Neuronal stem cell (in vitro differentiated cells): ENCODE measurements around the gene GSPT1.

Experiments used
- DNase-seq: peaks from one replicate; pipeline ENCODE4 v3.0.0-alpha.2; 2013; ENCODE audit warnings: low spot score
- H2AFZ ChIP-seq: one replicate; pipeline ENCODE4 v1.6.1; 2013; ENCODE audit warnings: mild to moderate bottlenecking, low read length, inconsistent platforms
- H2AK5ac ChIP-seq: 2 replicates; pipeline ENCODE4 v1.6.1; 2013; ENCODE audit warnings: low read depth, mild to moderate bottlenecking, inconsistent platforms, low read length, moderate library complexity, mixed read lengths
- H2BK120ac ChIP-seq: 2 replicates; pipeline ENCODE4 v1.6.1; 2013; ENCODE audit warnings: low read depth, mild to moderate bottlenecking, inconsistent platforms, low read length, moderate library complexity, mixed read lengths
- H2BK12ac ChIP-seq: one replicate; pipeline ENCODE4 v1.6.1; 2013; ENCODE audit warnings: low read length, inconsistent platforms
- H2BK15ac ChIP-seq: 2 replicates; pipeline ENCODE4 v1.6.1; 2013; ENCODE audit warnings: mild to moderate bottlenecking, low read length, inconsistent platforms, mixed read lengths
- H2BK5ac ChIP-seq: one replicate; pipeline ENCODE4 v1.6.1; 2013; ENCODE audit warnings: inconsistent platforms, mild to moderate bottlenecking, low read length, moderate library complexity
- H3K14ac ChIP-seq: one replicate; pipeline ENCODE4 v1.6.1; 2013; ENCODE audit warnings: low read length, inconsistent platforms
- H3K18ac ChIP-seq: 2 replicates; pipeline ENCODE4 v1.6.1; 2013; ENCODE audit warnings: low read length, inconsistent platforms
- H3K23ac ChIP-seq: 2 replicates; pipeline ENCODE4 v1.6.1; 2013; ENCODE audit warnings: low read depth, mild to moderate bottlenecking, mixed read lengths, low read length, inconsistent platforms; ENCODE audit not compliant: poor library complexity
- H3K27ac ChIP-seq: replicated peaks from 3 replicates; pipeline ENCODE4 v1.5.1; 2013; ENCODE audit warnings: low read length, inconsistent platforms
- H3K27me3 ChIP-seq, 3 experiments: 2 replicates each; pipeline ENCODE4 v1.6.1; 2013; ENCODE audit warnings: low read length in 3 of 3, mild to moderate bottlenecking in 2 of 3, inconsistent platforms in 1 of 3, low read depth in 1 of 3, mixed read lengths in 1 of 3, moderate library complexity in 1 of 3; ENCODE audit not compliant: control insufficient read depth in 3 of 3, insufficient read depth in 3 of 3
- H3K36me3 ChIP-seq, 2 donors: replicated peaks in 1 of 2; 2 replicates each; pipeline ENCODE4 v1.6.1; 2013; ENCODE audit warnings: low read length in 2 of 2; ENCODE audit not compliant: control insufficient read depth in 2 of 2, insufficient read depth in 2 of 2
- H3K4ac ChIP-seq: 2 replicates; pipeline ENCODE4 v1.6.1; 2013; ENCODE audit warnings: inconsistent platforms, mild to moderate bottlenecking, low read length, moderate library complexity
- H3K4me1 ChIP-seq, 2 donors: 1 replicate in 1 of 2; 2 replicates in 1 of 2; pipeline ENCODE4 v1.6.1; 2013; ENCODE audit warnings: low read length in 2 of 2, low read depth in 1 of 2; ENCODE audit not compliant: control insufficient read depth in 2 of 2, insufficient read depth in 1 of 2
- H3K4me2 ChIP-seq: one replicate; pipeline ENCODE4 v1.6.1; 2013; ENCODE audit warnings: mild to moderate bottlenecking, low read length, inconsistent platforms; ENCODE audit not compliant: insufficient read depth, poor library complexity, severe bottlenecking
- H3K4me3 ChIP-seq, 2 donors: 2 replicates each; pipeline ENCODE4 v1.5.1; 2013; ENCODE audit warnings: low read length in 2 of 2, mild to moderate bottlenecking in 2 of 2, inconsistent platforms in 1 of 2, moderate library complexity in 1 of 2
- H3K79me1 ChIP-seq: one replicate; pipeline ENCODE4 v1.6.1; 2013; ENCODE audit warnings: low read depth, mild to moderate bottlenecking, inconsistent platforms, low read length, moderate library complexity
- H3K9ac ChIP-seq: one replicate; pipeline ENCODE4 v1.6.1; 2013; ENCODE audit warnings: mild to moderate bottlenecking, low read depth, low read length, inconsistent platforms; ENCODE audit not compliant: poor library complexity
- H3K9me3 ChIP-seq, 2 donors: replicated peaks in 1 of 2; 2 replicates each; pipeline versions ENCODE3 to v1.6.1; 2013; ENCODE audit warnings: low read length in 2 of 2, mild to moderate bottlenecking in 2 of 2, inconsistent platforms in 1 of 2, low read depth in 1 of 2, mixed read lengths in 1 of 2, moderate library complexity in 1 of 2; ENCODE audit not compliant: control insufficient read depth in 2 of 2, insufficient read depth in 1 of 2
- H4K8ac ChIP-seq: one replicate; pipeline ENCODE4 v1.6.1; 2013; ENCODE audit warnings: low read depth, mild to moderate bottlenecking, inconsistent platforms, low read length, moderate library complexity
- H4K91ac ChIP-seq: one replicate; pipeline ENCODE4 v1.6.1; 2013; ENCODE audit warnings: low read length, low read depth, mild to moderate bottlenecking, inconsistent platforms; ENCODE audit not compliant: poor library complexity
- WGBS, 2 donors: extraction: QIAGEN DNeasy Blood & Tissue Kit; methylation state at CpG; one replicate each; pipeline ENCODE4 v1.1.7; 2013; ENCODE audit warnings: missing lambda C conversion rate in 2 of 2, mixed read lengths in 1 of 2; ENCODE audit not compliant: insufficient read length in 2 of 2, insufficient replicate concordance in 1 of 2; ENCODE audit errors: extremely low coverage in 2 of 2; 5-methylcytosine and 5-hydroxymethylcytosine counted together

GSPT1 gene

DNA sequence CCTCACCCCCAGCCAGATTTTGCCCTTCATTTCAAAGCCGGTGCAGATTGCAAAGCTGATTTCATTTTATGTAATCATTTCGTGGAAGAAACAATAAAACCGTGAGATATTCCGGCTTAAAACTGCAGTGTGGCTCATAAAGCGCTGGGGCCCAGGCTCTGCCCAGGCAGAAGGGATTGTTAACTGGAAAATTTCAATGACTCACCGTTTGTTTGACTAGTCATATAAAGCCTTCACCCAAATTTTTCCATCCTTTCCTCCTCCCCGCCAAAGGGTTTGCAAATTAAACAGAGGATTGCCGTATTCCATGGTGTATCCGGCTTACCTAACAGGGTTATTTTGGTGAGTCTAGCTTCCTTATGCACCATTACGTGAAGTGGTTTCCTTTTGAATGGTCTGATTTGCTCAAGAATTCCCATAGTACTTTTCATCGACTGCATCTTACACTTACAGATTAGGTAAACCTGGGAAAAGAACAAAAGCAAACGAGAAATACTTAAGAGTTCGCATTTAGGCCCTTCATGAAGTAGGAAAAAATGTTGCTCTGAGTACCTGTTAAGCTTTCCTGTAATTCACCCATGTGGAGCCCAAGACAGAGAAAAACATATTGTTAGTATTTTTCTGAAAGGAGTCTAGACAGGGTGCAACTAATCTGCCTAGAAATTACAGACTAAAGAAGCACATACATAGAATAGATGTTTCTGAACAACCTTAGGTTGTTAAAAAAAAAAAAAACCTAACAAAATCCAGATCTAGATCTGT is 949 bp upstream of the GSPT1 start:
- Histone ChIP-seq H3K23ac (no peak overlapping the region), H4K8ac (no peak overlapping the region), H2BK15ac (no peak overlapping the region), H2AFZ (peak overlapping the region; percentile 86), H3K27me3 (no peaks in the 10 kb centered on the region), H3K79me1 (peaks cover 6% of the 10 kb centered on the region), H3K4me1 (peaks cover 7 to 12% of the 10 kb centered on the region in 2 donors), H2BK12ac (no peak overlapping the region), H3K4ac (no peak overlapping the region), H4K91ac (no peak overlapping the region), H3K14ac (no peak overlapping the region), H3K27ac (no peak overlapping the region), H2BK120ac (no peak overlapping the region), H3K36me3 (peaks cover 0 to 12% of the 10 kb centered on the region in 2 donors), H2BK5ac (no peak overlapping the region), H3K4me3 (peak overlapping the region in 1 of 2 donors; percentile 92), H3K9me3 (no peaks in the 10 kb centered on the region), H3K4me2 (peak overlapping the region; percentile 52), H2AK5ac (no peak overlapping the region), H3K18ac (no peak overlapping the region), H3K9ac (no peak overlapping the region)
- no peak for DNase-seq
- WGBS, 2 donors: no CpG with 5 or more reads among the region's 13 CpGs

DNA sequence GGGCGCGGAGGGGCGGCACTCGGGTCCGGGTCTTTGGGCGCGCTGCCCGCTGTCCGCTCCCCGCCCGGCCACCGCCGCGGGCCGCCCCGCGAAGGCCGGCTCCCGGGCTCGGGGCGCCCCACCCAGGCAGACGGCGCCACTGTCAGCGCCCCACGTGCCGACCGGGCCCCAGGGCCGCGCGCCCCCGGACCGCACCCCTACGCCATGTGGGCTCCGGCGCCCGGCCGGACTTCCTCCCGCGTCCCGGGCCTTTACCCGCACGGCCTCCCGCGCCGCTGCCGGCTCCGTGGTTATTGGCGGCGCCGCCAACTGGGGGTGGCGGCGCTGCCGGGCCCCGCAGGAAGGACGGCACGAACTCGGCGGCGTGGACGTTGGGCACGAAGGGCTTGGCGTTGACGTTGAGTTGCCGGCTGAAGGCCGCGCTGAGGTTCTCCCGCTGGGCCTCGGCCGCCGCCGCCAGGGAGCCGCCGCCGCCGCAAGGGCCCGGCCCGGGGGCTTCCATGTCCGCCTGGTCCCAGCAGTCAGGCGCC is 577 bp downstream of the GSPT1 start:
- peak overlapping the region; percentile 68 for H2BK5ac ChIP-seq
- no peaks in the 10 kb centered on the region for H3K9me3 ChIP-seq
- H3K4me3 ChIP-seq: peak overlapping the region; percentile 92 to 97
- peaks cover 10 to 12% of the 10 kb centered on the region in 2 donors for H3K4me1 ChIP-seq
- no peak overlapping the region for H2BK12ac ChIP-seq
- peak overlapping the region; percentile 82 for H3K23ac ChIP-seq
- H2AFZ ChIP-seq: peak overlapping the region; percentile 98
- no peak overlapping the region for H2BK15ac ChIP-seq
- DNase-seq: no peak
- H3K27me3 ChIP-seq: no peaks in the 10 kb centered on the region
- H3K27ac ChIP-seq: peak overlapping the region; percentile 35
- H2BK120ac ChIP-seq: no peak overlapping the region
- WGBS, 2 donors: no CpG with 5 or more reads among the region's 79 CpGs
- H2AK5ac ChIP-seq: peak overlapping the region; percentile 67
- no peak overlapping the region for H3K14ac ChIP-seq
- peaks cover 0 to 12% of the 10 kb centered on the region in 2 donors for H3K36me3 ChIP-seq
- H3K4me2 ChIP-seq: peak overlapping the region; percentile 85
- H4K91ac ChIP-seq: no peak overlapping the region
- peak overlapping the region; percentile 93 for H3K9ac ChIP-seq
- H3K79me1 ChIP-seq: peaks cover 6% of the 10 kb centered on the region
- H4K8ac ChIP-seq: no peak overlapping the region
- no peak overlapping the region for H3K4ac ChIP-seq
- H3K18ac ChIP-seq: peak overlapping the region; percentile 97

DNA sequence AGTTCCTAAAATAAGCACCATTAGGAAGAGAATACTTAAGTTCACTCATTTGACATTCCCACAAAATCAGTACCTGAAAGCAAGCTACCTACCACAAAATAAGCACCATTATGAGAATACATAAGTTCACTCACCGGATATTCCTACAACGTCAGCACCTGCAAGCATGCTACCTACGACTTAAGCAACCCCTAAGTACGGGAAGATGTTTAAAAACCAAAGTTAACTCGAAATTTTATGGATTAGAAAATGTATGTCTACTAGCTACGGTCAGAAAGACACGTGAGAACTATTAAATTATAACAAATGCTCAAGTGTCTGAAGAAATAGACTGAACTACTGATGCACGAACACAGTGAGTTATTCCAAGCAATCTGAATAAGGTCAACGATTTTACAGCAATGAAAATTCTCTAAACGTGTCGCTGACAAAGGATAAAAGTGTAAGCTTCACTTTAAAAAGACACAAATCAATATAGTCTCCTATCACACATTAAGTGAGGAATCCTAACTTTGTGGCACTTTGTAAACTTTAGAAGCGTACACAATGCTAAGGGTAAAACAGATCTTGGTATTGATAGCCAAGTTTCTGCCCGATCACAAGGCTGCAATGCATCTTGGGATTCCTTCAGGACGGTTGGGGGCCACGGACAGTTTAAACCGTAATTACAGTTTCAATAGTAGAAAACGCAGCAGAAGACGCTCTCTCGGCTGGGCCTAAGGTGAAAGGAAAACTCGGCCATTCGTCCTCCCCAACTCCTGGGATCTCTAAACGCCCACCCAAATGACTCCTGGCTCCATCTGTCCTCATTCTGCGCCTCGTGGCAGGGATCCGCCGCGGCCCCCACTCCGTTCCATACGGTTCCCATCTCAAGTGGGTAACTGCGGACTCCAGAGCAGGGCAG is 1.3 kb downstream of the GSPT1 start:
- Histone ChIP-seq H2BK5ac (no peak overlapping the region), H4K8ac (no peak overlapping the region), H2BK120ac (no peak overlapping the region), H3K14ac (no peak overlapping the region), H2BK15ac (no peak overlapping the region), H3K4me1 (peaks cover 10 to 12% of the 10 kb centered on the region in 2 donors), H3K4ac (no peak overlapping the region), H3K27ac (no peak overlapping the region), H3K4me3 (peak overlapping the region; percentile 92 to 97), H2BK12ac (no peak overlapping the region), H3K23ac (peak overlapping the region; percentile 82), H2AFZ (peak overlapping the region; percentile 98), H3K79me1 (peaks cover 4% of the 10 kb centered on the region), H4K91ac (no peak overlapping the region), H3K4me2 (peak overlapping the region; percentile 85), H3K9me3 (no peaks in the 10 kb centered on the region), H3K36me3 (peaks cover 0 to 12% of the 10 kb centered on the region in 2 donors), H3K18ac (peak overlapping the region; percentile 93), H3K27me3 (no peaks in the 10 kb centered on the region), H3K9ac (peak overlapping the region; percentile 93), H2AK5ac (peak overlapping the region; percentile 67)
- no peak for DNase-seq
- WGBS, 2 donors: no CpG with 5 or more reads among the region's 30 CpGs
